ENCODE data around the gene ARFIP2.

GRCh38 chr11:6438979-6439571 lies 42.1 kb downstream of the ARFIP2 start:
- TF ChIP-seq CTCF (IDR thresholded peaks at IDR 0.05 in 8 of 11, conservative IDR thresholded peaks at IDR 0.05 in 3 of 11): peak in 10 of 11 experiments; percentile 11 to 60 (median 52)
- no peak for TF ChIP-seq POLR2AphosphoS5 (IDR thresholded peaks at IDR 0.05)
- no peak for TF ChIP-seq POLR2A (IDR thresholded peaks at IDR 0.05)

Data from spleen (tissue), 7 donors.